HUES6 (cell line): ENCODE results near the gene PIEZO1.

Experiments
- H3K27ac ChIP-seq: 2 replicates; pipeline ENCODE4 v1.7.0; 2013; ENCODE audit warnings: low read depth, mild to moderate bottlenecking, low read length, inconsistent platforms
- H3K27me3 ChIP-seq: 2 replicates; pipeline ENCODE4 v1.6.1; 2013; ENCODE audit warnings: low read length; ENCODE audit not compliant: control insufficient read depth, insufficient read depth
- H3K36me3 ChIP-seq: 2 replicates; pipeline ENCODE4 v1.6.1; 2013; ENCODE audit warnings: low read length; ENCODE audit not compliant: control insufficient read depth, insufficient read depth
- H3K4me1 ChIP-seq: 2 replicates; pipeline ENCODE4 v1.6.1; 2013; ENCODE audit warnings: low read length; ENCODE audit not compliant: control insufficient read depth, insufficient read depth
- H3K4me3 ChIP-seq: 2 replicates; pipeline ENCODE4 v1.5.1; 2013; ENCODE audit warnings: low read depth, low read length
- H3K9ac ChIP-seq: one replicate; pipeline ENCODE4 v1.6.1; 2013; ENCODE audit warnings: mild to moderate bottlenecking, low read length
- H3K9me3 ChIP-seq: 2 replicates; pipeline ENCODE4 v1.6.1; 2013; ENCODE audit warnings: low read depth, low read length; ENCODE audit not compliant: control insufficient read depth, insufficient read depth

Gene PIEZO1

DNA sequence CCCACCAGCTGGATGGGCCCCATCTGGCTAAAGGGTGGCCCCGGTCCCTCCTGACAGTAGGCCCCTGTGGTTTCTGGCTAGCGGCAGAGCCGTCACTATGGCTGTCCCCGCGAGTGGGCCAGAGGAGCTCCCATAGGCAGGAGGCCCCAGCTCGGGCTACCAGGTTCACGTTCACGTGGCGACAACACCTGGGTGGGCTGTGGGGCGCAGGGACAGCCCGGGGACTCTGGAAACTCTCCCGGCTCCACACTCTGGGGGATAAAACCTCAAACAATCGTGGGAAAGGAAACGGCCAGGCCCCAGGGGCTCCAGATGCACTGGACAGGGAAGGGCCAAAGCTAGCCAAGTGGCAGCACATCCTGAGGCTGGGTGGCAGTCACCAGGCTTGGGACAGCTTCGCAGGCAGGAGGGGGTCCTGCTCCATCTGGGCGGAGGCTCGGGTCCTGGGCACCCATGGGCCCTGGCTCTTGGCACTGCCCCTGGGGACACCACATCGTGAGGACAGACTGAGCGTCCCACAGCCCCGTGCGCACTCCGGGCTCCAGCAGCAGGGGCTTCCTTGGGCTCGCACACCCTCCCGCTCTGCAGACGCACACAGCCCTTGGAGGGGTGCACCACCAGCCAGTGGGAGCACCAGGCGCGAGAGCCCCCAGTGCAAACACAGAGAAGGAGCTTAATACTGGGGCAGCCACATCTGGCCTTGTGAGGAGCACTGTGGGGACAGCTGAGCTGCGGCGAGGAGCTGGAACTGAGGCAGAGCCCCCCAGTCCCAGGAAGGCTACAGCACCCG is 83.2 kb downstream of the PIEZO1 start:
- peaks cover 3% of the 10 kb centered on the region; the same call in 1 of the 2 replicates for H3K4me1 ChIP-seq
- peaks cover 42% of the 10 kb centered on the region for H3K36me3 ChIP-seq
- H3K27ac ChIP-seq = no peak overlapping the region
- H3K9ac ChIP-seq = no peak overlapping the region
- no peaks in the 10 kb centered on the region for H3K9me3 ChIP-seq
- H3K27me3 ChIP-seq = no peaks in the 10 kb centered on the region
- no peak overlapping the region for H3K4me3 ChIP-seq

DNA sequence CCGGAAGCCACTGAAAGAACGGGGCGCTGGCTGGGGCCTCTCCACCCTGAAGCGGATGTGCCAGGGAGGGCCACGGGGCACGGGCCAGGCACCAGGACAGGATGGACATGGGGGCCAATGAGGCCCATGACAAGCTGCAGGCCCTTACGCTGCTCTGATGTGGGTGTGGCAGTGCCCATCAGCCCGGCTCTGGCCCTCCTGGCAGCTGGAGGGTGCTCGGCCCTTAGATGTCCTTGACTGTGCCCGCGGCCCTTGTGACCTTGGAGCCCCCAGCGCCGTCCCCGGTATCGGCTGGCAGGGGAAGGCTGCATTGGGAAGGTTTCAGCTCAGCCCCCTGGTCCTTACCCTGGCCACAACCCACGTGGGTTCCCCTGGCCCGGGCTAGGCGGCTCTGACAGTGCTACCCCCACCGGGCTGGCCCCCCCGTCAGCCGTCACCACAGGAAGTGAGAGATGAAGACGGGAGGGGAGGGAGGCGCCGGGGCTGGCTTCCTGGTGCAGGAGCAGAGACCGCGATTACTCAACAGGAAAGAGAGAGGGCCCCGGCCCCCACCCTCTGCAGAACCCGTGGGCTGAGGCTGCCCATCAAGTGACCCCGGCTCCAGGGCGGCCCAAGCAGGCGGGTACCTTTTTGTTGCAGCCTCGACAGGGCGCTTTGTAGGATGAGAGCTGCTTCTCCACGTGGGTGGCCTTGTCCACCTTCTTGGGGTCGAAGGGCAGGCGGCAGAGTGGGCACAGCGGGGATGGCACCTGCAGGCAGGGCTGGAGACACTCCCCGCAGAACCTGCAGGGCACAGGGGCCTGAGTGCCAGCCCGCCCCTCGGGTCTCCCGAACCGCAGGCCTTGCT is 84.2 kb downstream of the PIEZO1 start:
- no peak overlapping the region for H3K9ac ChIP-seq
- peaks cover 47% of the 10 kb centered on the region for H3K36me3 ChIP-seq
- no peaks in the 10 kb centered on the region for H3K9me3 ChIP-seq
- no peak overlapping the region for H3K4me3 ChIP-seq
- H3K27me3 ChIP-seq = no peaks in the 10 kb centered on the region
- no peak overlapping the region for H3K27ac ChIP-seq
- peaks cover 3% of the 10 kb centered on the region; the same call in 1 of the 2 replicates for H3K4me1 ChIP-seq

DNA sequence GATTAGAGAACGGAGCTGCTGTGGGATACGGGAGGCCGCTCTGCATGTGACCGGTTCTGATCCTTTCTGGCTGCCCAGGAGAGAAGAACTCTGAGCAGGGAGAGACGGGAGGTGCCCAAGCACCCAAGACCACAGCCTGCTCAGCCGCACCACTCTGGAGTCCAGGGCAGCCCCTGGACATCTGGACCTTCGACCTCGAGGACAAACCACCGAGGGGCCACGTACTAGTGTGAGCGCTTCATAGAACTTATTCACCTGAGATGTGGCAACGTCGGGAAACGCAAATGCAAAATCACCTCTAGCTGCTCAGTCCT is 84.7 kb downstream of the PIEZO1 start:
- H3K9me3 ChIP-seq = no peaks in the 10 kb centered on the region
- no peak overlapping the region for H3K27ac ChIP-seq
- H3K4me1 ChIP-seq = peaks cover 3% of the 10 kb centered on the region; the same call in 1 of the 2 replicates
- peaks cover 47% of the 10 kb centered on the region for H3K36me3 ChIP-seq
- H3K27me3 ChIP-seq = no peaks in the 10 kb centered on the region
- H3K9ac ChIP-seq = no peak overlapping the region
- H3K4me3 ChIP-seq = no peak overlapping the region

DNA sequence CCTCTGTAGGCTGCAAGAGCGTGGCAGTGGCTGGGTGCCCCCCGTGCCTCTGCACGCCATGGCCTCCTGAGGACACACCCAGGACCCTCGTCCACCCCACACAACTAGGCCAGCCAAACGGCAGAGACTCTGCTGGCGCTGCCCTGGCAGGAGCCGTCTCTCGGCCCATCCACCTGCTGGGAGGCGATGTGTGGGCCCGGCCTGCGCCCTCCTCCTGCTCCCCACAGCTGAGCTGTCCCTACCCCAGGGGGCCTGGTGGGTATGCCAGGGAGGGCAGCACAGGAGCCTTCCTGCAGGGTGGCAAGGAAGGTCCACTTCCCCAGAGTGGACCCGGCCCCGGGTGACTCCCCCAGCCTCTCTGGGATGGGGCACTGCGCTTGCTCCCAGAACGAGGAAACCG is 85.8 kb downstream of the PIEZO1 start:
- Histone ChIP-seq H3K9ac (no peak overlapping the region), H3K27ac (no peak overlapping the region), H3K9me3 (no peaks in the 10 kb centered on the region), H3K36me3 (peaks cover 47% of the 10 kb centered on the region), H3K4me3 (no peak overlapping the region), H3K4me1 (no peaks in the 10 kb centered on the region), H3K27me3 (no peaks in the 10 kb centered on the region)

DNA sequence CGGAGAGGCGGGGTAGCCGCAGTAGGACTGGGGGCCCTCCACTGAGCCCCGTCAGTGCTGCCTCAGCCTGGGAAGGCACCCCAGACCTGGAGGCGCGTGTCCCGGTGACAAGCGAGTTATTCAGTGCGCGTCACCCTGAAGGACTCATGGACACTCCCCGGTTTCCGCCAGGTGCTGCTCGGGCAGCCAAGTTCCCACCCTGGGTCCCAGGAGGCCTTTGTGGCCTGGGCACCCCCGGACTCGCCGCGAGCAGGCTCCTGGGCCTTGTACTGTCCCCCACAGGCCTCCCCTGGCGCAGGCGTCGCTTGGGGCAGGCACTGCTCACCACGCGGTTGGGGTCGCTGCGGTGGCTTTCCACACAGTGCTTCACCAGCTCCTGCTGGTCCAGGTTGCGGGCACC is 86.4 kb downstream of the PIEZO1 start:
- H3K4me3 ChIP-seq = no peak overlapping the region
- H3K9ac ChIP-seq = no peak overlapping the region
- peaks cover 47% of the 10 kb centered on the region for H3K36me3 ChIP-seq
- no peaks in the 10 kb centered on the region for H3K9me3 ChIP-seq
- no peaks in the 10 kb centered on the region for H3K4me1 ChIP-seq
- no peak overlapping the region for H3K27ac ChIP-seq
- no peaks in the 10 kb centered on the region for H3K27me3 ChIP-seq

DNA sequence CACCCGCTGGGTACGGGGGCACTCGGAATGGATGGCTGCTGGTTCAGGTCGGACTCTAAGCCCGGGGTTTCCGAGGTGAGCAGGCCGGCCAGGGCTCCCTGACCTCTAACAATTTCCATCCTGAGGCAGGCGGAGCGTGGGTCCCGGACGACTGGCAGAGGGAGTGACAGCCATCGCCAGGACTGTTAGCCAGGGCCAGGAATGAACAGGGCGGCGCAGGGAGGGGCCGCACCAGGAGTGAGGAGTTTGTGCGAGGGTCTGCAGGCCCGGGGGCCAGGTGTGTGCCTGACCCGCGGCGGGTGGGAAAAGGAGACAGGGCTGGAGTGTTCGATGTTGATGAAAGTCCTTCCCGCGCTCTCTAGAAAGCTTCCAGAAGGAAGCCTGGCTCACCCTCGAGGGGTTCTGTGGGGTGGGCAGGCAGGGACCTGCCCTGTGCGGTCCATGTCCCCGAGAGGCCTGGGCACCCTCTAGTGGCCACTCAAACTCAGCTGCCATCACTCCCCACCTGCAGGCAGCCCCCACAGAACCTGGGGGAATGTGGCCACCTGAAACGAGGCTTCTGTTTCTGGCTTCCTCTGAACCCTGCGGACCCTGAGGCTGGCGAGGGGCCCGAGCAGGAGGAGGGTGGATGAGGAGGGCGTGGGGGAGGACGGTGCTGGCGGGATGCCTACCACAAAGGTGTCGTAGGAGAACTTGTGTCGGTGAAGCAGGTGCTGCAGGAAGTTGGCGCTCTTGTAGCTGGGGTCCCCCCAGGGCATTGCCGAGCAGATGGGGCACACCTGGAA is 87.0 kb downstream of the PIEZO1 start:
- no peak overlapping the region for H3K27ac ChIP-seq
- no peaks in the 10 kb centered on the region for H3K4me1 ChIP-seq
- H3K9me3 ChIP-seq = no peaks in the 10 kb centered on the region
- H3K4me3 ChIP-seq = no peak overlapping the region
- H3K36me3 ChIP-seq = peaks cover 47% of the 10 kb centered on the region
- H3K9ac ChIP-seq = no peak overlapping the region
- no peaks in the 10 kb centered on the region for H3K27me3 ChIP-seq

DNA sequence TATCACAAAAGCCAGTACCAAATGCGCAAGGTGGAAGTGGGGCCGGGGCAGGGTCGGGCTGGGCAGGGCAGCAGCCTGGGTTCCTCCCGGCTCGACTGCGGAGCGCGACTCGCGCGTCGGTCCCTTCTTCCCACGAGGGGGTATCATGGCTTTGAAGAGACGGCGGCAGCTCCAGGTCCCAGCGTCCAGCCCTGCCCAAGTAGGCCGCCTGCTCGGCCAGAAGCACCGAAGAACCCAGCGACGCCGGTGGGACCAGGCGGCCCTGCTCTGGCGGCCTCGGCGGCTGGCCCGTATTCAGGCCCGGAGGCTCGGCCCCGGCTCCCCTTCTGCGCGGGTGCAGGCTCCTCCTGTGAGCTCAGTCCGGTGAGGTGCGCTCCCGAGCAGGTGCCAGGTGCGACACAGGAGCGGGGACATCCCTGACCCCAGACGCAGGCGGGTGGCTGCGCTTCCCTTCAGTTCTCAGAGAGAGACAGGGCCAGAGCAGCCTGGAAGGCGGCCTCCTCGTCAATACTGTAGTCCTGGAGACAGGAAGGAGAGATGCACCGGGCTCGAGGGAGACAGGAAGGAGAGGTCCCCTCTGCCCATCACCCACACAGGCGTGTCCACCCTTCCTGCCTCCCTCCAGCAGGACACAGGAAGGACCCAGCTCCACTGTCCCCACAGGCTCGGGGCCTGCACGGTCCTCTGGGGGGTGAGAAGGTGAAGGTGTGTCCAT is 87.7 kb downstream of the PIEZO1 start:
- H3K9ac ChIP-seq = no peak overlapping the region
- H3K27me3 ChIP-seq = no peaks in the 10 kb centered on the region
- peaks cover 44% of the 10 kb centered on the region for H3K36me3 ChIP-seq
- no peak overlapping the region for H3K27ac ChIP-seq
- H3K4me1 ChIP-seq = no peaks in the 10 kb centered on the region
- H3K4me3 ChIP-seq = no peak overlapping the region
- no peaks in the 10 kb centered on the region for H3K9me3 ChIP-seq

DNA sequence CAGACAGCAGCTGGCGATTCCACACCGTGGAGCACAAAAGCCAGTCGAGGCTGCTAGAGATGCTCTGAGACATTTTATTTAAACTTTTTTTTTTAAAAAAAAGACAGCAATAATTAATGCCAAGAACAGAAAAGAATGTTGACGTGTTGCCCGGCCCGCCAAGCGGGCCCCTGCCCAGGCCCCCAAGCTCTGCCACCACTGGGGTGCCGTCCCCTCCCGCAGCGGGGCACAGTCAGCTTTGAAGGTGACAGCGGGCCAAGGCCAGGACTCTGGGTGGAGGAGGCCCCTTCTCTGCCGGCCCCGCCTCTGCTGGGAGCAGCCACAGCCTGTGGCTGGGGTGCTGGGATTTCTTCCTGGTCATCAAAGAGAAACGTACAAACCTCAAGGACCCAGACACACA is 88.6 kb downstream of the PIEZO1 start:
- Histone ChIP-seq H3K27ac (no peak overlapping the region), H3K36me3 (peaks cover 44% of the 10 kb centered on the region), H3K9ac (no peak overlapping the region), H3K4me1 (no peaks in the 10 kb centered on the region), H3K9me3 (no peaks in the 10 kb centered on the region), H3K4me3 (no peak overlapping the region), H3K27me3 (no peaks in the 10 kb centered on the region)

DNA sequence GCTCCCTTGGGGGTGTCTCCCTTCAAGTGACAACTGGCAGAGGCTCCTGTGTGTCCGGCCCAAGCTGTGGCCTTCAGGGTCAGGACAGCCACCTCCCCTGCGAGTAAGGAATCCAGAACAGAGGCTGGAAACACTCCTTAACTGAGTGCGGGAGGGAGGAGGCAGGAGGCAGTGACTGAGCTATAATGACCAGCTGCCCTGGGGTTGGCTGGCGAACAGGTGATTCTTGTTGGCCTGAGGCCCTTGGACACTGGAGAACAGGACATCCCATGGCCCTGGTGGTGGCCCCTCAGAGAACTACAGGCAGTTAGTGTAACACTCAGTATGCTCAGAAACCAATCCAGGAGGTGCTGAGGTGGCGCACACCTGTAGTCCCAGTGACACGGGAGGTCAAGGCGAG is 89.3 kb downstream of the PIEZO1 start:
- Histone ChIP-seq H3K4me1 (no peaks in the 10 kb centered on the region), H3K27me3 (peaks cover 3% of the 10 kb centered on the region; the same call in 1 of the 2 replicates), H3K4me3 (no peak overlapping the region), H3K9me3 (no peaks in the 10 kb centered on the region), H3K36me3 (peaks cover 43% of the 10 kb centered on the region), H3K27ac (no peak overlapping the region), H3K9ac (no peak overlapping the region)

DNA sequence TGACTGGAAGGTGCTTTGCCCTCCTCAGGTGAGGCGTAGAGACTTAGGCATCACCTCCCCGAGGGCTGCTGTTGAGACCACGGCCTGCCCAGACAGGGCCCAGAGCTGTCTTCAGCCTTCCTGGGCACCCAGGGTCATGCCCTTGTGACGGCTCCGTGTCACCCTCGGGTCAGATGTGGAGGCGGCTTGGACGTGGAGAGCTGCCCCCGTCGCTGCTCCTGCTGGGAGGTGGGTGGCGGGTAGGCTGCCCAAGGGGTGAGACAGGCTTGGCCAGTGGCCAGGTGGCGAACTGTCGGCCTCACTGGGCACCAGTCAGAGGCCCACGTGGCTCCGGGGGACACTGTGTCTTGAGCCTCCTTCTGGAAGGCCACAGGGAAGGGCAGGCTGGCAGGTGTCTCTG is 89.8 kb downstream of the PIEZO1 start:
- Histone ChIP-seq H3K4me1 (no peaks in the 10 kb centered on the region), H3K9me3 (no peaks in the 10 kb centered on the region), H3K36me3 (peaks cover 37% of the 10 kb centered on the region), H3K4me3 (no peak overlapping the region), H3K27me3 (peaks cover 9% of the 10 kb centered on the region; the same call in 1 of the 2 replicates), H3K9ac (no peak overlapping the region), H3K27ac (no peak overlapping the region)
